NCI-H748 treated with DMSO at 0.1 percent for 48 hours (cell line): ENCODE data around the gene ANK3.
"Not testable (repeated sequence)": the region's sequence is repeated elsewhere in the genome, so short reads cannot be mapped to it uniquely, and the experiment has no call there.

Experiments
- DNase-seq: peaks from one replicate; lab custom pipeline; 2025; lab: John Stamatoyannopoulos, UW

The ANK3 gene

GRCh38 chr10:60304829-60305379, 84.8 kb downstream of the ANK3 start:
- no peak for DNase-seq

DNA sequence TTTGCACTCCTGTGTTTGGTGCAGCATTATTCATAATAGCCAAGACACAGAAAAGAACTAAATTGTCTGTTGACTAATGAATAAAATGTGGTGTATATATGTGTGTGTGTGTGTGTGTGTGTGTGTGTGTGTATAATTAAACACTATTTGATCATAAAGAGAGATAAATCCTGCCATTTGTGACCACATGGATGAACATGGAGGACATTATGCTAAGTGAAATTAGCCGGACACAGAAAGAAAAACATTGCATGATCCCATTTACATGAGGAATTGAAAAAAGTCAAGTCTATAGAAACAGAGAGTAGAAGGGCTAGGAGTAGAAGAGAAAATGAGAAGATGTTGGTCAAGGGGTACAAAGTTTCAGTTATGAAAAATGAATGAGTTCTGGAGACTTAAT, 85.9 kb downstream of the ANK3 start:
- no peak for DNase-seq

- no peak for DNase-seq
Measured at GRCh38 chr10:60299961-60300883, 89.5 kb downstream of the ANK3 start.

GRCh38 chr10:60299390-60299778, 90.3 kb downstream of the ANK3 start:
- no peak for DNase-seq

GRCh38 chr10:60298408-60299389, 91.0 kb downstream of the ANK3 start:
- DNase-seq, result no peak

- no peak for DNase-seq
Measured at GRCh38 chr10:60296073-60296472, 93.6 kb downstream of the ANK3 start.

DNA sequence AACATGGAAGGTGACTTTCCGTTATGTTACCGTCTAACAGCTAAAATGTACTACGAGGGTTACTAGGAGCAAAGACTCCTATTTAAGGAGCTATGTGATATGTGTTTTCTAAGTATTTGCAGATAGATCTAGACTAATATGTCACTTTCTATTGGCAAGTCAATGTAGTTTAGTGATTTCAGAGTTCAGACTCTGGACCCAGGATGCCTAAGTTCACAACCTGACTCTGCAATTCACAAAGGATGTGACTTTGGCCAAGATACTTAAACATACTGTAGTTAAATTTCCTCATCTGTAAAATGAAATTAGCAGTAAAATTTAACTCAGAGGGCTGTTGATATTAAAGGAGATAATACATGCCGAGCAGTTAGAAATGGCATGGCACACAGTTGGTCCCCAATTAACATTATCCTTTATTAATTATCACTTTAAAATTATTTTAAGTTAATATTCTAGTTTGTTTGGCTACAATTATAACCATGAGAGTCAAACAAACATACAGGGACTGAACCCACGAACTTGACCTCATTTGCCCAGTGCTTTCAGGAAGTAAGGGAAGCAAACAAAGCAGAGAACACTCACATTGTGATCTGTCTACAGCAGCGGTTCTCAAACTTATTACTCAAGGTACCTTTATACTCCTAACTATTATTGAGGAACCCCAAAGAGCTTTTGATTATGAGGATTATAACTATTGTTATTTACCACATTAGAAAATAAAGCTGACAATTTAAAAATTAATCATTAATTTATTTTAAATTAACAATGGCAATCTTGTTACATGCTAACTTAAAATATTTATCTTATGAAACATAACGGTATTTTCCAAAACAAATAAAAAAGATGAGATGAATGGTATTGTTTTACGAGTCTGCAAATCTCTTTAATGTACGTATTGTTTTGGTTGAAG, 94.4 kb downstream of the ANK3 start:
- DNase-seq, result no peak

- DNase-seq, result no peak
Measured at GRCh38 chr10:60293581-60294175, 96.0 kb downstream of the ANK3 start.

- DNase-seq, result no peak
Measured at GRCh38 chr10:60292998-60293397, 96.7 kb downstream of the ANK3 start.

DNA sequence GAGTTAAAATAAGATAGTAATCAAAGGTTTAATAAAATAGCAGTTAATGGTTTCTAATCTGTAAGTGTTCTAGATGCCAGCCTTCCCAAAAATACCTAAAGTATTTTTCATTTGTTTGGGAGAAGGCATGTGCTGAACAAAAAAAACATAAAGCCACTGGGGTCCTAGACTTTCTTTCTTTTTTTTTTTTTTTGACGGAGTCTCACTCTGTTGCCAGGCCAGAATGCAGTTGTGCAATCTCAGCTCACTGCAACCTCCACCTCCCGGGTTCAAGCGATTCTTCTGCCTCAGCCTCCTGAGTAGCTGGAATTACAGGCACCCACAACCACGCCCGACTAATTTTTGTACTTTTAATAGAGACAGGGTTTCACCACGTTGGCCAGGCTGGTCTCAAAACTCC, 97.1 kb downstream of the ANK3 start:
- DNase-seq, result not testable (repeated sequence)

DNA sequence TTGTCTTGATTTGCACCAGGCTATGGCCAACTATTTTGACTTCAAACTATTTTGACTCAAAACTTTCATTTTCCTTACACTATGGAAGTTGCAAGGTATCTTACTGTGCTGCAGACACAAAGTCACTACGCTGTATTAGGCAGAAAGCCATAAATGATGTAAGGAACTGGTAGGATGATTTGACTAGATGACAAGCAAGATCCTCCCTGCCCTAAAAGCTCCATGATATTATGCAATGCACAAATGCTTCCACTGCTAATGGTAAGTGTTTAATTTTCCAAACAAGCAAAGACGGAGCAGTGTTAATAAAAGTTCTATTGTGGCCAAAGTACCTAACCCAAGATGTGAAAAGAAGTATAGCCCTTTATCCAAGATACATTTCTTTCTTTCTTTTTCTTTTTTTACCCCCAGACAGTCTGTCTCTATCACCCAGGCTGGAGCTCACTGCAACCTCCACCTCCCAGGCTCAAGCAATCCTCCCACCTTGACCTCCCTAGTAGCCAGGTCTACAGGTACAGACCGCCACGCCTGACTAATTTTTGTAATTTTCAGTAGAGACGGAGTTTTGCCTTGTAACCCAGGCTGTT, 98.2 kb downstream of the ANK3 start:
- no peak for DNase-seq

- DNase-seq, result no peak
Measured at GRCh38 chr10:60290558-60290957, 99.1 kb downstream of the ANK3 start.

DNA sequence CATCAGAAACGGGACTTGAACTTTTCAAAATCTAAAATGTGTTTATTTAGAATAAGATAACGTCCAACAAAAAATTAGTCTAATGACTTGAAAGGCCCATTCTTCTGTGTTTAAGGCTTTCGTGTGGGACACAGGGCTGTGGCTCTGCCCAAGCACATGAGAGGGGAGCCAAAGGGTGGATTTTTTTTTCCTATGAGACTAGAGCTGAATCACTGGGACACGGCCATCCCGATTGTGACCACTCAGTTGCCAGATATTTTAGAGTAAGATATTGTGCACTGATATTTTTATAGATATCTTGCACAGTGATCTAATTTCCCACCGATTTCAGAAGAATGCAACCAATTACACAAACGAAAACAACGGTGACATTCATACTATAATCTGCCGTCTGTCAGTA, 99.9 kb downstream of the ANK3 start:
- no peak for DNase-seq

DNA sequence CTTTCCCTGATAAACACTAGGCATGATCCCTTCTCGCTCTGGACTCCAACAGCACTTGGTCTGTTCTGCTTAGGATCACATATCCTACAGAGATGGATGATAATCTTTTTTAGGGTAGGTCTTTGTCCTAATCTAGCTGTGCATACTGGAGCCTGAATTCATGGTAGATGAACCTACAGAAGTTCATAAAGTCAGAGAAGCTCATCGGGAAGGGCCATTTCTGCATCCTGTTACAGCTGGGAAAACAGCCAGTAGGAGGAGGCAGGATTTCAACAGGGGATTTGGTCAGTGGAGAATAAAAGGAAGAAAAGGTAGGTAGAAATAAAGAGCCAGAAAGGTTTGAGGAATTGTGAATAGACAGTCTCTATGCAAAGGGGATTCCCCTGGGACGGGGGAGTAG, 101.4 kb downstream of the ANK3 start:
- no peak for DNase-seq

DNA sequence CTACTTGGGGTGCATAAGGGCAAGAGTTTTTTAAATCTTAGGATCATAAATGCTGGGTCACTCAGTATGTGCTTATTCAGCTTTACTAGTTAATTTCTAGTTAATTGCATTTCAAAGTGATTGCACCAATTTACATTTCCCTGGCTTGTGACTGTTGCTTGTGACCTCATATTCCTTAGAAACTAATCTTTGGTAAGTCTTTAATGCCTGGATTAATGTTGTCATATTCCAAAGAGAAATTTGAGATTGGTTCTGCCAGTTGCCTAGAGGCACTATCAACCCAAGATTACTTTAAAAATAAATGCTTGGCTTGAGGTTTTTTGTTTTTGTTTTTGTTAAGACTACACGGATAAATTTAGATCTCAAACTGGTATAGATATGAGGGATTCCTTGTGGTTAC, 103.1 kb downstream of the ANK3 start:
- DNase-seq, result no peak

GRCh38 chr10:60283397-60283796, 106.3 kb downstream of the ANK3 start:
- no peak for DNase-seq

DNA sequence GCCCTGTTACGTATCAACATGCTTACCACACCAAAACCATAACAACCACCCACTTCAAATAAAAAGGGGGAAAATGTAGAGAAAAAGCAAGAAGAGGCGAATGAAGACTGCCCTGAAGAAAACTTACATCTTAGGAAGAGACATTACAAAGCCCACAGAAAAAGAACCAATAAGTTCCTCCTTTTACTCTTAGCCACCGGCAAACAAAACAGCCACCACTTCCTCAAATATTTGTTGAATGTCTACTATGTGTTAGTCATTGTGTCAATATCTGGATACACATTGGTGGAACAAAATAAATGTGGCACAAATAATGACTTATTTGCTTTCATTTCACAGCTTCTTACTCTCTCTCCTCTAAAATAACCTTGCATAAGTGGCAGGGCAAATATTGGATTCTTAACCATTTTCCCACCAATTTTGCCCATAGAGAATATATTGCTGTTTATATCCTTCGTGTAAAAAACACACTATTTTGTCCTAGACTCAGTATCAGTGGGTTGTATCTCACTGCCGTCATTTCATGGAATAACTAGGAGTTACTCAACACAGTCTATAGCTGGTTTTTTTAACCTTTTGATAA, 106.8 kb downstream of the ANK3 start:
- DNase-seq, result no peak

DNA sequence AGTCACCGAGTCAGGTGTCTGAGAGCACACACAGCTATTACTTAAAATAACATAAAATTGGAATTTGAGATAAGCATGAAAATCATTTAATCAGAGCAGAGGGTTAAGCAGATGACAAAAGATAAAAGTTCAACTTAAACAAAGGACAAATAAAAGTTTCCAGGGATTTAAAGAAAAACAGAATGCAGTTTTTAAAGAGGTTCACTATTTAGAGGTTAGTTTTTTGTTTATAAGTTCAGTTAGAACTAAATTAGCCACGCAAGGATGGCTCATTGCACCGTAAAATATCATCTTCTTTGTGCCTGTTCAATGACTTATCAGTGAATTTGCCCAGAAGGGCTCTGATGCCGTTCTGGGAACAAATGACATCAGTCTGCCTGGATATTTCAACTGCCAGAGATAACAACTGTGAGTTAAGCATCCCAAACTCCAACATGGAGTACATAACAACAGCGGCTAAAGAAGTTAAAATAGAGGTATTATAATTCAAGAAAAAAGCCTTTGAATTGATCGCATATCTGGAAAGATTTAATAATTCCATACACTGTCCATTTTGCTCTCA, 107.8 kb downstream of the ANK3 start:
- no peak for DNase-seq

DNA sequence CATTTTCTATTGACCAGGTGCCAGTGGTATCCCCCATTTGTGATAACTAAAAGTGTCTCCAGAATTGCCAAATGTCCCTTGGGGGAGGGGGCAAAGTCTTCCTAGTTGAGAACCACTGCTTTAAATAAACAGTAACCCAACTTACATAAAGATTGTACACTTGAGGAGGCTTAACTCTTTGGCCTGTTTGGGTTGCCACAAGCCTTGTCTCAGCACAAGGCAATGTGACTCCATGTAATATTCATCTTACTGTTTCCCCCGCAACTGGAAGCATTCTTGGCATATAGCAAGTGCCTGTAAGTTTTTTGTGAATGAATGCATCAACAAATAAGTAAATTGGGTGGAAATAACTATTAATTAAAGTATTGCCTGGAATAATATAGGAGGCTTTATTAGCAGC, 108.3 kb downstream of the ANK3 start:
- no peak for DNase-seq

DNA sequence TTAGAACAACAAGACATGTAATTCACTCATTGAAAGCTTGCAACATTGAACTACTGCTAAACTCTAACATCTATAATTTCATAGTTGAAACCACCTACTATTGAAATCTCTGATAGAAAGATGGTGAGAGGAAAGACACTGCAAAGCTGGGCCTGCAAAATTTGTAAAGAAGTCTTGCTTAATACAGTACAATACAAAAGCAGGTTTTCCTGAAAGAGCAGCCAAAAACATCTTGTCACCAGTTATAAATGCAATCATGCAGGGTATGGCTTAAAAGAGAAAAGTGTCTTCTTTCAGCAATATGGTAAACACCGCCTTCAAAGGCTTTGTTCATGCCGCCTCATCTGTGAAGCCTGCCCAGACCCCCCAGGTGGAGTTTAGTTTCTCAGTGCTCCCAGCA, 109.2 kb downstream of the ANK3 start:
- DNase-seq, result no peak
